Measurements from ENCODE around the gene RPP25L.
A peak's percentile ranks its signal among the peaks of the same experiment; 100 is the strongest.

GRCh38 chr9:34628656-34629490 is 17.0 kb upstream of the RPP25L start, which contains the start of gene ARID3C:
- TF ChIP-seq, protein P1, sequence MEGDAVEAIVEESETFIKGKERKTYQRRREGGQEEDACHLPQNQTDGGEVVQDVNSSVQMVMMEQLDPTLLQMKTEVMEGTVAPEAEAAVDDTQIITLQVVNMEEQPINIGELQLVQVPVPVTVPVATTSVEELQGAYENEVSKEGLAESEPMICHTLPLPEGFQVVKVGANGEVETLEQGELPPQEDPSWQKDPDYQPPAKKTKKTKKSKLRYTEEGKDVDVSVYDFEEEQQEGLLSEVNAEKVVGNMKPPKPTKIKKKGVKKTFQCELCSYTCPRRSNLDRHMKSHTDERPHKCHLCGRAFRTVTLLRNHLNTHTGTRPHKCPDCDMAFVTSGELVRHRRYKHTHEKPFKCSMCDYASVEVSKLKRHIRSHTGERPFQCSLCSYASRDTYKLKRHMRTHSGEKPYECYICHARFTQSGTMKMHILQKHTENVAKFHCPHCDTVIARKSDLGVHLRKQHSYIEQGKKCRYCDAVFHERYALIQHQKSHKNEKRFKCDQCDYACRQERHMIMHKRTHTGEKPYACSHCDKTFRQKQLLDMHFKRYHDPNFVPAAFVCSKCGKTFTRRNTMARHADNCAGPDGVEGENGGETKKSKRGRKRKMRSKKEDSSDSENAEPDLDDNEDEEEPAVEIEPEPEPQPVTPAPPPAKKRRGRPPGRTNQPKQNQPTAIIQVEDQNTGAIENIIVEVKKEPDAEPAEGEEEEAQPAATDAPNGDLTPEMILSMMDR (IDR thresholded peaks at IDR 0.05), result peak in 1 of 6 experiments; percentile 15
- TF ChIP-seq EP300 (IDR thresholded peaks at IDR 0.05), result no peak

All from upper lobe of left lung (tissue), 4 donors.